ENCODE data around the gene AP3B2.
"Not testable (repeated sequence)": the region's sequence is repeated elsewhere in the genome, so short reads cannot be mapped to it uniquely, and the experiment has no call there.

Gene AP3B2

GRCh38 chr15:82709421-82710207 is at the start of gene AP3B2:
AP3B2 (minus strand) TSS chr15:82709875; CDS start chr15:82709706, 169 bp downstream.
- peak; percentile 39 to 74 (median 52) for DNase-seq (ENCODE audit: low read depth in 3 of 3)

GRCh38 chr15:82751308-82751707 is 41.6 kb upstream of the AP3B2 start:
- no peak for DNase-seq (ENCODE audit: low read depth in 3 of 3)

- peak in 1 of 3 experiments; percentile 2 for DNase-seq (ENCODE audit: low read depth in 3 of 3)
Measured at GRCh38 chr15:82750831-82751180, 41.1 kb upstream of the AP3B2 start.

GRCh38 chr15:82749951-82750830 is 40.5 kb upstream of the AP3B2 start:
- peak; percentile 78 to 87 (median 80) for DNase-seq (ENCODE audit: low read depth in 3 of 3)

GRCh38 chr15:82748315-82748714 is 38.6 kb upstream of the AP3B2 start:
- DNase-seq (ENCODE audit: low read depth in 3 of 3): no peak

- DNase-seq (ENCODE audit: low read depth in 3 of 3): no peak
Measured at GRCh38 chr15:82743810-82744209, 34.1 kb upstream of the AP3B2 start.

- no peak for DNase-seq (ENCODE audit: low read depth in 3 of 3)
Measured at GRCh38 chr15:82742134-82742533, 32.5 kb upstream of the AP3B2 start.

GRCh38 chr15:82739086-82739485 is 29.4 kb upstream of the AP3B2 start:
- DNase-seq (ENCODE audit: low read depth in 3 of 3): no peak

GRCh38 chr15:82737975-82738374 is 28.3 kb upstream of the AP3B2 start:
- no peak for DNase-seq (ENCODE audit: low read depth in 3 of 3)

GRCh38 chr15:82731527-82731926 is 21.9 kb upstream of the AP3B2 start:
- no peak for DNase-seq (ENCODE audit: low read depth in 3 of 3)

GRCh38 chr15:82730022-82730530 is 20.4 kb upstream of the AP3B2 start:
- no peak for DNase-seq (ENCODE audit: low read depth in 3 of 3)

GRCh38 chr15:82726816-82727215 is 17.1 kb upstream of the AP3B2 start:
- no peak for DNase-seq (ENCODE audit: low read depth in 3 of 3)

- DNase-seq (ENCODE audit: low read depth in 3 of 3): no peak
Measured at GRCh38 chr15:82715003-82715402, 5.3 kb upstream of the AP3B2 start.

- DNase-seq (ENCODE audit: low read depth in 3 of 3): no peak
Measured at GRCh38 chr15:82714016-82714415, 4.3 kb upstream of the AP3B2 start.

GRCh38 chr15:82712036-82712435 is 2.4 kb upstream of the AP3B2 start:
- DNase-seq (ENCODE audit: low read depth in 3 of 3): no peak

- DNase-seq (ENCODE audit: low read depth in 3 of 3): no peak
Measured at GRCh38 chr15:82710926-82711490, 1.3 kb upstream of the AP3B2 start.

- DNase-seq (ENCODE audit: low read depth in 3 of 3): no peak
Measured at GRCh38 chr15:82710208-82710555, 507 bp upstream of the AP3B2 start.

GRCh38 chr15:82709081-82709420 is 624 bp downstream of the AP3B2 start:
- DNase-seq (ENCODE audit: low read depth in 3 of 3): peak in 1 of 3 experiments; percentile 3

- not testable (repeated sequence) for DNase-seq (ENCODE audit: low read depth in 3 of 3)
Measured at GRCh38 chr15:82705856-82706255, 3.8 kb downstream of the AP3B2 start.

- no peak for DNase-seq (ENCODE audit: low read depth in 3 of 3)
Measured at GRCh38 chr15:82699726-82700125, 9.9 kb downstream of the AP3B2 start.

- DNase-seq (ENCODE audit: low read depth in 3 of 3): no peak
Measured at GRCh38 chr15:82698711-82699345, 10.8 kb downstream of the AP3B2 start.
